ENCODE measurements around the gene CNOT4. TPM values are rescaled to one million over a fixed set of nuclear protein-coding genes. Genes with fewer than 3 reads are reported as not detected.
"Not testable (repeated sequence)": the region's sequence is repeated elsewhere in the genome, so short reads cannot be mapped to it uniquely, and the experiment has no call there.

CNOT4 gene
- total RNA-seq, 1 experiment from 2014 or later = 11.3 TPM

DNA sequence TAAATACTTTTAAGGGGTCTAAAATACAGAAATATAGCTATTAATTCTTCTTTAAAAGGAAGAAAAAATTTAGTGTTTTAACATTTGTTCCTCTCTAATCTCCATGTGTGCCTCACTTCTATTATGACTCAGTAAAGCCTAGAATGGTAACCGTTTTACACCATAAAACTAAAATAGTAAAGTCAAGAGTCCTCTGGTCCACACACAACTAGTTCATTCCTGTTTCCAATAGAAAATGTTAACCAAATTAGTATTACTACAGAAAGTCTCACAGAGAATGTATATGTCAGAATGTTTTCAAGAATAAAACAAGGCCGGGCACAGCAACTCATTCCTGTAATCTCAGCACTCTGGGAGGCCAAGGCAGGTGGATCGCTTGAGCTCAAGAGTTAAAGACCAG, 55.8 kb downstream of the CNOT4 start:
- no peak for DNase-seq (ENCODE audit: low spot score)

DNA sequence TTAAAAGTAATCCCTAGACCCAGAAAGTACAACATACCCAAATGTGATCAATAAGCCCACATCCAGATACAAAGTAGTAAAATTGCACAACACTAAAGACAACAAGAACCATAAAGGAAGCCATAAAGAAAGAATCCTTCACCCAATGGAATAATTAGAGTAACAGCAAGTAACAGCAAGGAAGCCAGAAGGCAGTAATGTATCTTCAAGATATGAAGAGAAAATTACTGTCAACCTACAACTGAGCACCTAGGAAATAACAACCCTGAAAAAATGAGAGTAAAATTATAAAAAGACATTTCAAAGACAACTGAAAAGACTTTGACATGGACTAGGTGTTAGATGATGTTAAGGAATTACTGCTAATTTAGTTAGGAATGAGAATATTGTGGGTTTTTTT, 60.5 kb downstream of the CNOT4 start:
- no peak for DNase-seq (ENCODE audit: low spot score)

DNA sequence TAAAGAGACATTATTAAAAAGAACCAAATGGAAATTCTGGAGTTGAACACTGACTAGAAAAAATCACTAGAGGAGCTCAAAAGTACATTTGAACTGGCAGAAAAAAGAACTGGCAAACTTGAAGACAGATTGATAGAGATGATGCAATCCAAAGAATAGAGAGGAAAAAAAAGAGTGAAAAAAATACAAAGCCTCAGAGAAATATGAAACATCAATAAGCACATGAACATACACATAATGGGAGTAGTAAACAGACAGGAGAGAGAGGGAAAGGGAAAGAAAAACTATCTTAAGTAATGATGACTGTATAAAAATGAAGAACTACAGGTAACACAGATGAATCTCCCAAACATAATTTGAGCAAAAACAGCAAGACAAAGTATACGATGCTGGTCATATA, 61.1 kb downstream of the CNOT4 start:
- no peak for DNase-seq (ENCODE audit: low spot score)

DNA sequence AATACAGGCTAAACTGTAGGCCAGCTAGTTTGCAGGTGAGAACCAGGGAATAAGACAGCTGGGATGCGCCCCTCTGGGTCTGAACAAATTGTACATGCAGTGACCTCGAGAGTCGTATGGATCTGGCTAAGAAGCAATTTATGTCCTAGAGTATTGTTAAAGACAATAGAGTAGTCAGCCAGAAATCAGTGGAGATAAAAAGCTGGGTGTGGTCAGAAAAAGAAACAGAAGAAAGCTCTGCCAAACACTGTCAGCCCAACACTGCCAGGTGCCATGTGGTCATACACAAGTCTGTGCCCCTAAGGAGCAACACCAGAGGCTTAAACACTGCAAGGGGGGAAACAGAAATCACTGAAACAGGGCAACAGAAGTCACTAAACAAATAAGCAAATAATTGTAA, 62.2 kb downstream of the CNOT4 start:
- no peak for DNase-seq (ENCODE audit: low spot score)

DNA sequence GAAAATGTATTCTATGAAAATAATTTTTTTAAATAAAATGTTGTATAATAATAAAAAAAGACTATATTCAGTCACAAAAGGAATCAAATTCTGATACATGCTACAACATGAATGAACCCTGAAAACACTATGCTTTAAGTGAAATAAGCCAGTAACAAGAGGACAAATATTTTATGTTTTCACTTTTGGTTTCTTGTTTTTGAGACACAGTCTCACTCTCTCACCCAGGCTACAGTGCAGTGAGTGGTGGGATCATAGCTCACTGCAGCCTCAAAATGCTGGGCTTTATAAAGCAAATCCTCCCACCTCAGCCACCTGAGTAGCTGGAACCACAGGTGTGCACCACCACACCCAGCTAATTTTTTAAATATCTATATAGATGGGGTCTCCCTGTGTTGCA, 64.2 kb downstream of the CNOT4 start:
- DNase-seq (ENCODE audit: low spot score) = no peak

DNA sequence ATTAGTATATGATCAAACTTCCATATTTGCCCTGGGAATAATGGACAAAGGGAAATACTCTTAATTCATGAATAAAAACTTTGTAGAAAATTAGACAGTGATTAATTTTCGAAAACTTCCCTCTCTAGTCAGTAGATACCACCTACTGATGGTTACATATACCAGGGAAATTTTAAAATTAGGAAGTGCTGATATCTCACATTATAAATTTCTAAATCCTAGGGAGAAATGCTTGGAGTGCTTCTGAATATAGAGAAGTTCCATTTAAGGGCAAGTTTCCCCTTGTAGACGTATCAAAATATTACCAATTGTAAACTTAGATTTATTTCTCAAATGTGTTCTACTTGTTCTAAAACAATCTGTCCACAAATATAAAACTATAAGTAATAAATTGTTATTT, 64.6 kb downstream of the CNOT4 start:
- DNase-seq (ENCODE audit: low spot score) = not testable (repeated sequence)

DNA sequence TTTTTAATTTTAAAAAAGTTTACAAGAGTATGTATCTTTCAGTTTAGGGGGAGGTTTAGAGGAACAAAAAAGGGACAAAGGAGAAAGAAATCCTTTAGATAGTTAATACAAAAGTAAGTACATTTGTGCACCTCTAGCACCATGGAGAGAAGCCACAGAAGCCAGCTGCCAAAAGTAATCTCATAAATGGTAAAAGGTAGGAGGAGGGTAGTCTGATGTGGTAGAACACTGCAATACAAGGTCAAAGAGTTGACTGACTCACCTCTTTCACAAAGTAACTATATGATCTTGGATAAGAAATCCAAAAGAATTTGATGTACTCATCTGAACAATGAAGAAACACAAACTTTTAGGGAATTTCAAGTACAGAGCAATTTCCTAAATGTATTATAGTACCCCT, 68.1 kb downstream of the CNOT4 start:
- DNase-seq (ENCODE audit: low spot score) = peak; percentile 19

DNA sequence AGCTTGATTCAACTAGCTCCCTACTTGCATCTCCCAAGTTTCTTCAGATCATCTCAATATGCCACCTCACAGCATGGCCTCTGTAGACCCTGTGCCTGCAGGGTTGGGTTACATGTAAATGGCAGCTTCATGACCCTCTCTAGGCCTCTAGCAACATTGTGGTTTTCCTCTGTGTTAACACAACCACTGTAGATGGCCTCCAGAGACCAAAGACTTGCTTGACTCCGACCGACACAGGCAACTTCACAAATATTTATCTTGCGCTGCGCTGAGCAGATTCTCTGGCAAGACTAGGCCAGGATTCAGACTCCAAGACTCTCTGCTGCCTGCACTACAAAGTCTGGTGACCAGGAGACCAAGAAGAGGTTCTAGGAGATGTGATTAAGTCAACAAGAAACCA, 75.9 kb downstream of the CNOT4 start:
- no peak for DNase-seq (ENCODE audit: low spot score)

DNA sequence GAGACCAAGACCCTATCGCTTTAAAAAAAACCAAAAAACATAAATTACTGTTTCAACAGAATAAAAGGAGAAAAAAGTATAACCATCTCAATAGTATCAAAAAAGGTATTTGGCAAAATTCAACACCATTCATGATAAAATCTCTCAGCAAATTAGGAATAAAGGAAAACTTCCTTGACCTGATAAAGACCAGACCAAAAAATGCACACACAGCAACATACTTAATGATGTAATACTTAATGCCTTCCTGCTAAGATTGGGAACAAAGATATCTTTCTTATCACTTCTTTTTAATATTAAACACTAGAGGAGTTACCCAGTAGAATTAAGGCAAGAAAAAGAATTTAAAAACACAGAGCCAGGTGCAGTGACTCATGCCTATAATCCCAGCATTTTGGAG, 79.3 kb downstream of the CNOT4 start:
- no peak for DNase-seq (ENCODE audit: low spot score)

DNA sequence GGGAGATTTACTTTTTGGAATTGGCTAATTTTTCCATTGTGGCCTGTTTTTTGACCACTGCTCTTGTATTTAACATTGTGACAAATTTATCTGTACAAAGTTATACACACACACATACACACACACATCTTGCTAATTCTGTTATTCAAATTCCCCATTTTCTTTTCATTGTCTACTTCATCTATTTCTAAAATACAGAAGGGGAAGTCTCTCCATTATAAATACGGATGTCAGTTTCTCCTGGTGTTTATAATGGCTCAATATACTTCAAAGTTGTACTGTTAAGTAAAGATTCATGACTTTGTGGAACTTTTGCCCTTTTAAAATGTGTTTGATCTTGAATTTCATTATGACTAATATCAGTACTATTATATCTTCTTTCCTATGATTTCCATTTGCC, 81.0 kb downstream of the CNOT4 start:
- DNase-seq (ENCODE audit: low spot score) = no peak

DNA sequence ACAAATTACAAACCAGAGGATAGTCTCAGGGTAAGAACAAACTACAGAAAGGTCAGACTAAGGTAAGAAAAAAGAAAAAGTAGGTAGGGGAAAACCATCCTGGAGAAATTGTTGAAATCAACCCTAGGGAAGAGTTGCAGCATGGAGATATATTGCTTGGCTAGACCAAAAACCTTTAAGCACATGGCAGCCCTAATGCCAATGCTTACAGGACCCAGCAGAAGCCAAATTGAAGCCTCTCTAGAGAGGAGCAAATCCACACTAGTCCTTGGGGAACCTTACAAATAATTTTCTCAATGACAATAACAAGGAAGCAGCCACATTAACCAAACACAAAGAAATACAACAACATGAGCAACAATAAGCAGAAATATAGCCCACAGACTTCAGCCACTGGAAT, 81.9 kb downstream of the CNOT4 start:
- no peak for DNase-seq (ENCODE audit: low spot score)

DNA sequence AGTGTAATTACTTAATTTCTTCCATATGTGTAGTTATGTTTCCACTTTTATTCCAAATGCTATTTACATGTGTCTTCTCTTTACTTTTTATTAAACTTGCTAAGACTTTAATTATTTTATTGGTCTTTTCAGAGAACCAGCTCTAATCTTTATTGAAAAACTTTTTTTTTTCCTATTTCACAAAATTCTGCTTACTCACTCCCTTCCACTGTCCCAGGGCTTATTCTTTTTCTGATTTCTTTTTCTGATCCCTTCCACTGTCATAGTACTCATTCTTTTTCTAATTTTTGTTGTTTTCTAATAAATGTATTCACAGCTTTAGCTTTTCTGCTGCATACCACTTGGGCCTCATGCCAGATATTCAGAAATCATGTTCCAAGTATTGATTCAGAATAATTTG, 82.7 kb downstream of the CNOT4 start:
- DNase-seq (ENCODE audit: low spot score) = no peak

DNA sequence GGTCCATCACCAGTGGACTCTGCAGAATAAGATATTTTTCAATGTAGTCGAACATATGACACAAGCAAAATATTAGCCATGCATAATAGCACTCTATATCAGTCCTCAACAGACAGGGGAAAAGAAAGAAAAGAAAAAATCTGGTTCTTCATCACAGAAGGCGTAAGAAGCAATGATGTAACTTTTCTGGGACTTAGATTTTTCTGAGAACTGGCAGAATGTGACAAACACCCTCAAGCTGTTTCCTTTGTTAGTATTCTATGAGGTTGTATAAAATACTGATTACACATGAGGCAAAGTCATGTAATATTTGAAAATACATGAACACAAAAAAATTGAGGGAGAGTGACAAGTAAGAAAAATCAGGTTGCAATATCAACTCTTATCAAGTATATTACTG, 84.9 kb downstream of the CNOT4 start:
- no peak for DNase-seq (ENCODE audit: low spot score)

DNA sequence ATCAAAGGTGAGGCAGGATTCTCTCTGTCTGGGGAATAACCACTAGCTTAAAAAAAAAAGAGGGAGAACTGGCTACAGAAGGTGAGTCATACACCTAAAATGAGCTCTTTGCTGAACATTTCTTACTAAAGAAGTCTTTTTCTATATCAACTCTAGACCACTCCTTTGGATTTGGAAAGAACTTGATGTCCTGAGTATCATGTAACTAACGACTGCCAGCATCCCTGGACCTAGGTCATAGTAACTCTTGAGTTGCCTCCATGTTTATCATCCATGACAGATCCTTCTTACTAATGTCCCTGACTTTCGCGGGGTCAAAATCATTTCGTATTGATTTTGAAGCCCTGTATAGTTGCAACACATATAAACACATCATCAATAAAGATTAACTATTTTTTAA, 89.1 kb downstream of the CNOT4 start:
- no peak for DNase-seq (ENCODE audit: low spot score)

DNA sequence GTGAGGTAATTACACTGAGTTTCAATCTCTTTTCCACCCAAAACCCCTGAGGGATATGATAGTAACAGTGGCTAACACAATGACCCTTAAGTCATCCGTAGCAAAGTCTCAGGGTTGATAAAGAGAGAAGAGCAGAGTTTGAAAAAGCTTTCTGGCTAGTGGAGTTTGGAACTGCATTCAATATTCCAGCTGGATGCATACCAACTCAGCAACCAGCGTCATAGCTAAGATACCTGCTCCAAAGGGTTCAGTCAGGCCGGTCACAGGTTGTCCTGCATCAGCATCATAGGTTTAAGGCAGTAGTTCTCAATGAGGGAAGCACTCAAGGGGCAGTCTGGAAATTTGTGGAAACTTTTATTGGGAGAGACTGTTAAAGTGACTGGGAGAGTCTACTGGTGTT, 93.5 kb downstream of the CNOT4 start:
- DNase-seq (ENCODE audit: low spot score) = no peak

DNA sequence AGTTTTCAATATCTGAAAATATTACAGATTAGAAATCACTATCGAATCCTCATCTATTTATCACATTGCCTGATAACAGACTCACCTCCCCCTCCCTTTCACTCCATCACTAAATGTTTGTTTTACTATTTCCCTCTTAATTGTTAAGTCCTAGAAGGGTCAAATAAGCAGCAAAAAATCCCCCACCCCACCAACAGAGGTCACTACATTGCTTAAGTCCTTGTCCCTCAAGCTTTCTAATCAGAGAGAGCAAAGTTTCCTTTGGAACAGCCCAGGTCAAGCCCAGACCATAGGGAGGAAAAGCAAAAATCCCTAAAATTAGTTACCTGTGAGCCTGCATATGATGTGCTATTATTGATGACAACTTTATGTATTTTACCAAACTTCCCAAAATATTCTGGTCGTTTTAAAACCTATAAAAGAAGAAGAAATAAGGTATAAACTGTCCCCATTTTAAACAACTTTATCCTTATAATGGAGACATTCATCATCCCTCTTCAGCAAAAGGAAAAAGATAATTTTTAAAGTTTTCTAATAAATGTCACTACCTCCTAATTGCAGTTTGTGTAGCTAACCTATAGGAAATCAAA, 95.0 kb downstream of the CNOT4 start:
- peak; percentile 82 for DNase-seq (ENCODE audit: low spot score)

DNA sequence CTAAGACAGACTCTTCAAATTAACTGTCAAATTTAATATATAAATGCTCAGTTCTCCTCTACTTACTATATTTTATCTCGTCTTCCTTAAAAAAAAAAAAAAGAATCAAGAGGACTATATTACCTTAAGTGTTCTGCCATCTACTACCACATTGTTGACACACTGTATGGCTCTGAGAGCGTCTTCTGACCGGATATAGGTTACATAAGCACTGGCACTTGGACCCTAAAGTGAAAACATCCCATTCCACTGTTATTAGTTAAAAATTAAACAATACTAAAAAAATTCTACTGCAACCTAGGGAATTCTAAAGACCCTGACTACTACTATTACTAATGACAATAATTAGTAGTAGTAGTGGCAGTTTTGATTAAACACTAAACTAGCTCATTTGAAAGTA, 95.7 kb downstream of the CNOT4 start:
- no peak for DNase-seq (ENCODE audit: low spot score)

DNA sequence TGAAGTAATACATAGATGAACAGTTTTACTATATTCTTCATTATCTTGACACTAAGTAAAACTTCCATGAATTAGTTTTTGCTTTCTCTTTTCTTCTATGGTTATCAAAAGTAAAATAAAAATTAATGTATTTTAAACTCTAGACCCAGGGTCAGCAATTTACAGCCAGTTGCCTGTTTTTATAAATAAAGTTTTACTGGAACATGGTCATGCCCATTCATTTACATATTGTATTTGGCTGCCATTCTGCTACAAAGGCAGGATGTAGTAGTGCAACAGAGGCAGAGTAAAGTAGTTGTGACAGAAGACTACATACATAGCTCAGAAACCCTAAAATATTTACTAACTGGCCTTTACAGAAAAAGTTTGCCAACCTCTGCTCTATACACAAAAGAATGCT, 98.8 kb downstream of the CNOT4 start:
- no peak for DNase-seq (ENCODE audit: low spot score)

DNA sequence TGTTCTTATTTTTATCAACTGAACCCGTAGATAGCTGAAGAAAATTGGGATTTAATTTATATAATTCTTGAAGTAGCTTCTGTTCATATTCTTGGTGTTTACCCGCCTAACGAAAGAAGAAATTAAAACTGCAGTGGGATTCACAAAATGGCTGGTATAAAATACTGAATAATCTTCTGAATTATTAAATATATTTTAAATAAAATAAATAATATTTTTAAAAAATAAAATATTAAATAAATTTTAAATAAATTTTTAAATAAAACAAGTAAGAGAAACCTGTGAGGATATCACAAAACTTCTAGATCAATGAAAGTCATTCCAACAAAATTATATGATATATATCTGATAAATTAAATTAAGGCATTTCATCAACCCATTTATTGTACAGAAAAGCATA, 99.4 kb downstream of the CNOT4 start:
- DNase-seq (ENCODE audit: low spot score) = no peak

DNA sequence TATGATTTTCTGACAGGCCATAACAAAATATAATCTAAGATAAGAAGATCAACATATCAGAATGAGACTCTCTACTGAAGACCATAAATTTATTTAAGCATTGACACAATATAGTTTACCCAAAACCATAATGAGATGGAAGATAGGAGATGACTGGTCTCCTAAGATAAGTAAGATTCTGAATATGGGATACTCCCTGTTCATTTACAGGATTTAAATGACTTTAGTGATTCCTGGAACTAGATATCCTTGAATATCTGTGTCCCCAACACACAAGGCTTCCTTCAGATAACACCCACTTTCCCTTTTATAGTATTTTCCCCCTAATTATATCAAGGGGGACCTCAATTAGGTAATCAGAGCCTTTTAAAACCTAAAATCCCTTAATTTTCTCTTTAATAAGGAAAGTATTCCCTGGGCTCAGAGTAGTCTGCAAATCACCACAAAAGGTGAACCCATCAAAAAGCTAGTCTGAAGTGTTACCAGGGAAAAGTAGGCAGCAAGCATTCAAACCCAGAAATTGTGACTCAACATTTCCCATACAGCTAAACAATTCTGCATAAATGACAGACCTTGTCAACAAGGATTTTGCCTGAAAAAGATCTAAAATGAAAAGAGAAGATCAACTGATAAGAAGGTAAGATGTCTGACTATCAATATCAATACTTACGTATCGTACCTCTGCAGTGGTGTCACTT, 99.9 kb downstream of the CNOT4 start:
- DNase-seq (ENCODE audit: low spot score) = no peak

DNA sequence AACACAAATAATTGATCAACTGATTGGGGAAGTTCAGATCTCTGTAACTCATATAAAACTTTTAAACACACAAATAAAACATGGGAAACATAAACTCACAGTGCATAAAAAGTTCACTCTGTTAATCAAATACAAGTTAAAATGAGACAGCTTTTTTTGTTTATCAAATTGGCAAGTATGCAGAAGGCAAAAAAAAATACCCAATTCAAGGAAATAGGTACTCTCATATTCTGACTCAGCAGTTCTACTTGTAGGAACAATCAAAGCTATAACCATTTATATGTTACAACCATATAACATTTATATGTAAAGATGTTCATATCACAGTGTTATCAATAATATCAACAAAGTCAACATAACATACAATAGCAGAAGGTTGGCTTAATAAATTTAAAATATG, 102.0 kb downstream of the CNOT4 start:
- DNase-seq (ENCODE audit: low spot score) = no peak

DNA sequence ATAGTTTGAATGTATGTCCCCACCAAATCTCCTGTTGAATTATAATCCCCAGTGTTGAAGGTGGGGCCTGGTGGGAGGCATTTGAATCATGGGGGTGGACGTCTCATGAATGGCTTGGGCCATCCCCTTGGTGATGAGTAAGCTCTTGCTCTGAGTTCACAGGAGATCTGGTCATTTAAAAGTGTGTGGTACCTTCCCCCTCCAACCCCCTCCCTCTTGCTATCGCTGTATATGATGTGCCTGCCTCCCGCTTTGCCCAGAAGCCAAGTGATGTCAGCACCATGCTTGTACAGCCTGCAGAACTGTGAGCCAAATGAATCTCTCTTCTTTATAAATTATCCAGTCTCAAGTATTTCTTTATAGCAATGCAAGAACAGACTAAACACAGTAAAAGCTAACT, 103.0 kb downstream of the CNOT4 start:
- no peak for DNase-seq (ENCODE audit: low spot score)

DNA sequence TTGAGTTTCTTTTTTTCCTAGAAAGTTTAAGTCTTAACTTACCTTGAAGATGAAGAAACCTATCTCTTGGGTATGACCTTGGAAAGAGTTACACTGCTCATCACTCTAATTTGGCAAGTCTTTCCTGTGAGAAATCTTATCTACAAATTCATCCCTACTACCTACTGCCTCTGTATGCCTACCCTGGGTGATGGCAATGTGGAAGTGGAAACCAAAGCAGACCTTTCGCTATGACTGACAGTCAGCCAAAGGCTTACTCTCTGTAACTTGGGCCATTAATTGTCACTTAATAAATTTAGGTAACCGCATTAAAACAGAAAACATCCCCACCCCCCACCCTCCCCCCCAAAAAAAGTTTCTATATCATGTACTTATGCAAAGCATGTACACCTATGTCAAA, 103.9 kb downstream of the CNOT4 start:
- DNase-seq (ENCODE audit: low spot score) = no peak

DNA sequence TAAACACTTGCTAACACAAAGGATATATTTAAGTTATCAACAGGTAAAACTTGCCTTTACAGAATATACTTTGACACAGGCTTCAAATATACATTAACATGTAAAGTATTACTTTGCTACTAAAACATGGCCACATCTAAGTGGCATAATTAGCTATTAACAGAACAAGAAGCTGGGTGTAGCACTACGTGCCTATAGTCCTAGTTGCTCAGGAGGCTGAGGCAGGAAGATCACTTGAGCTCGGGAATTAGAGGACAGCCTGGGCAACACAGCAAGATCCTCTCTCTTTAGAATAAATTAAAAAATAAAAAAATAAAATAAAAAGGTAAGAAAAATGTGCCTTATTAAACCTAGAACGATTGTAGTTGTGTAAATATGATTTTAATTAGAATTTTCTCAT, 106.6 kb downstream of the CNOT4 start:
- DNase-seq (ENCODE audit: low spot score) = no peak

Measured in HT-29 (cell line).